Measurements from ENCODE around the gene CLSTN2. TPM values are rescaled to one million over a fixed set of nuclear protein-coding genes. Genes with fewer than 3 reads are reported as not detected.

Gene CLSTN2
- total RNA-seq, 1 donor from 2014 or later, result 11.8 TPM

GRCh38 chr3:140167600-140168281 lies 232.8 kb downstream of the CLSTN2 start:
- no peak for DNase-seq (ENCODE audit: low spot score in 2 of 2)

DNA sequence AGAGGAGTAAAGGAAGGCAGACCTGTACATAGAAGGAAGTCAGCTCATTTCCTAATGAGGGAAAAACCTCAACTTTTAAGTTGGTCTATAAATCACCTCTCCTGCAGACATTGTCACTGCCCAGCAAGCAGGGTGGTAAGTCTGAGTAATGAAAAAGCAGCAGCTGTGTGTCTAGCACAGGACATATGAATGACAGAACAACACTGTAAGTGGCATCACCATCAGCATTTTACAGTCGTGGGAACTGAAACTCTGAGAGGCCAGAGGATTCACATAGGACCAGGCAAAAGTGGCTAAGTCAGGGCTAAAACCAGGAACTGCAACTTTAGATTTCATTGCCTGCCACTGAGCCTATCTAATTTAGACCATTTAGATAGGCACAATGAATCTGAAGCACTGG lies 235.6 kb downstream of the CLSTN2 start:
- FAIRE-seq, result no peak
- no peak for DNase-seq (ENCODE audit: low spot score in 2 of 2)

More at GRCh38 chr3:140167600-140168281, 232.8 kb downstream of the CLSTN2 start:
- no peak for FAIRE-seq

- FAIRE-seq (no peak), DNase-seq (ENCODE audit: low spot score in 2 of 2) (no peak)
Measured at GRCh38 chr3:140176526-140176925, 241.5 kb downstream of the CLSTN2 start.

DNA sequence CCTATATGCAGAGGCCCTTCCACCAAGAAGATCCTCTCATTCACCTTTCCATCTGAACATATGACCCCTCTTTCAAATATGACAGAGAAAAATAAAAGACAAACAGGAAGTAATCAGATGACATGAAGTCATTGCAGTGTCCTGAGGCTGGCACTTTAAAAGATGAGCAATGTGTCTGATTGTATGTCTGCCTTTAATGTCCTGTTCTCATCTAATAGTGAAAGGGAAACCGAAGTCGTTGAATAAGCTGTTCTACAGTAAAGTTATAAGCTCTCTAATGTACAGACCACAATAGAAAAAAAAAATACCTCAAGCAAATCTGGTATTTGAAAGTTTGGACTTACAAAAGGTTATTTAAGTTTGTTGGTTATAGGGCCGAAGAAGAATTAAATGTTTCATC lies 243.0 kb downstream of the CLSTN2 start:
- DNase-seq (ENCODE audit: low spot score in 2 of 2), result no peak
- FAIRE-seq, result no peak

DNA sequence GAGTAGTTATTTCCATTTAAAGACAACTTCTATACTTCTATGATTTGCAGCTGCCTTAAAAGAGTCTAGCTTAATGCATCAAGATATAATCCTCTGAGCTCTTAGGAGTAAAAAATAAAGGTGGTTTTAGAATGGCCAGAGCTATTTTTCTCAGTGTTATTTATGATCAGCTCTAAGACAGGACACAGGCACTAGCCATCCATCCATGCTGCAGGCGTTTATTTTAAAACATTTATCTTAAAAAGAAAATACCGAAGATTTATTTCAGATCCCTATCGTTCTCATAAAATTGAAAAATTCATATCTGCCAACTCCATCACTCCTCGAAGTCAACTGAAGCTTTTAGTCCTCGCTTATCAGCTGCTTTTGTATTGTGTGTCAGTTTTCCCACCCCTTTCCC lies 243.5 kb downstream of the CLSTN2 start:
- DNase-seq (ENCODE audit: low spot score in 2 of 2) (no peak), FAIRE-seq (no peak)

DNA sequence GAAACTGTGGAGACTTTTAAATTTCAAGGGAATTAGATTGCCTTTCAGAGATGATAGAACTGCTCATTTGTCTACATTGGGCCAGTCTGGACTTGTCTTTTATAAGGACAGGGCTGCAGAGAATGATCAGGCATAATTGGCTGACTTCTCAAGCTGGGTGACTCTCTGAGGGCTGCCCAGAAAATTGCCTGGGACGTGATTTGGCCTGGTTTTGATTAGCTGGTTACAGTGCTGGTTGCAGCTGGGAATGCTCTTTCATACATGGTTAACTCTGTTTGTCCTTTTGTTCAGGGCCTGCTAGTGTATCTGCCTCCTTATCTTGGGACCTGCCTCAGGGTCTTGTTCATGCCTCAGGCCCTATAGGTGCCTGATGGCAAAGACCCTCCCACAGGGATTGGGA lies 245.6 kb downstream of the CLSTN2 start:
- DNase-seq (ENCODE audit: low spot score in 2 of 2), result no peak
- FAIRE-seq, result no peak

DNA sequence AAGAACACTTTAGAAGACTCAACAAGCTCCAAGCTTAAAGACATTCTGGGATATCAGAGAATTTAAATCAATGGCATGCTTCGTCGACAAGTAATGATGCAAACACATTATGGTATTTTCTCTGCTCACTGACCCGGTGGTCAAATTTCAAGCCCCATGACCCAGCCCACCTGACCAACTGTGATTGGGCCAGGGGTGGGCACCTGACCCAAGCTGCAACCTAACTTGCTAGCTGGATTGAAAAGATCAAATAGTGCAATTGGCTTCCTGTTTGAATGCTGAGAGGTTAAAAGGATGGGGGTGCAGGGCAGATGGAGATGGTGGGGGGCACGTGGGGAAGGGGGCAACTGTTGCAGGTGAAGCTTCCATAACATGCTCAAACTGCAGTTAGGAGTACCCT lies 250.4 kb downstream of the CLSTN2 start:
- no peak for FAIRE-seq

GRCh38 chr3:140186421-140186920 lies 251.5 kb downstream of the CLSTN2 start:
- FAIRE-seq (no peak), DNase-seq (ENCODE audit: low spot score in 2 of 2) (no peak)

More for the DNA sequence above, 250.4 kb downstream of the CLSTN2 start:
- DNase-seq (ENCODE audit: low spot score in 2 of 2), result no peak

- FAIRE-seq, result no peak
Measured at GRCh38 chr3:140187028-140187427, 252.0 kb downstream of the CLSTN2 start.

GRCh38 chr3:140187656-140188221 lies 252.8 kb downstream of the CLSTN2 start:
- DNase-seq (ENCODE audit: low spot score in 2 of 2) (no peak), FAIRE-seq (no peak)

More at GRCh38 chr3:140187028-140187427, 252.0 kb downstream of the CLSTN2 start:
- DNase-seq (ENCODE audit: low spot score in 2 of 2), result no peak

DNA sequence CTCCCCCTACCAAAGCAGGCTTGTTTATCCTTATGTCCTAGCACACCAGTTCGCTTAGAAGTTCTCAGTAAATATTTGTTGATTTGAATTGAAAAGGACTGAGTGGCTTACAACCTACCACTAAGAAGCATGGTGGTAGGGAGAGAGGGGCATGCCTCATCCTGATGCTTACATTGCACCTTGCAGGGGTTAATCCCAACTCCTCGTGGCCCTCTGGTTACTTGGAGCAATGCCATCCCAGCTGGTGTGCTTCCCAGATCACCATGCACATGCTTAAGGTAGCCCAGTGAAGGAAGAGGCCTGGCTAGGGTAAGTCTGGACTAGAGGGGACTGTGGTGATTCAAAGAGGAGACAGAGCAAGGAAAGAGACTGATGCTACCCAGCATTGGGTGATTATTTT lies 253.3 kb downstream of the CLSTN2 start:
- no peak for FAIRE-seq
- no peak for DNase-seq (ENCODE audit: low spot score in 2 of 2)

- no peak for FAIRE-seq
- no peak for DNase-seq (ENCODE audit: low spot score in 2 of 2)
Measured at GRCh38 chr3:140189267-140189666, 254.3 kb downstream of the CLSTN2 start.

DNA sequence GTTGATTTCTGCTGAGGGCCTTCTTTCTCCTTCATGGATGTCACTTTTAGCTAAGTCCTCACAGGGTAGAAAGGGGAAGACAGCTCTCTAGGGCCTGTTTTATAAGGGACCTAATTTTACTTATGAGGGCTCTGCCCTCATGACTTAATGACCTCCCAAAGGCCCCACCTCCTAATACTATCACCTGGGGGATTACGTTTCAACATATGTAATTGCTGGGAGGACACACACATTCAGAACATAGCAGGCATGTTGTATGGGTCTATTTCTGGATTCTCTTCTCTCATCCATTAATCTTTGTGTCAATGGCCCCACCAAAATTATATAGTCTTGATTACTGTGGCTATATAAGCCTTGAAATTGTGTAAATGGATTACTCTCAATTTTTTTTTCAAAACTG lies 255.0 kb downstream of the CLSTN2 start:
- no peak for DNase-seq (ENCODE audit: low spot score in 2 of 2)
- no peak for FAIRE-seq

- no peak for FAIRE-seq
Measured at GRCh38 chr3:140196970-140197369, 262.0 kb downstream of the CLSTN2 start.

DNA sequence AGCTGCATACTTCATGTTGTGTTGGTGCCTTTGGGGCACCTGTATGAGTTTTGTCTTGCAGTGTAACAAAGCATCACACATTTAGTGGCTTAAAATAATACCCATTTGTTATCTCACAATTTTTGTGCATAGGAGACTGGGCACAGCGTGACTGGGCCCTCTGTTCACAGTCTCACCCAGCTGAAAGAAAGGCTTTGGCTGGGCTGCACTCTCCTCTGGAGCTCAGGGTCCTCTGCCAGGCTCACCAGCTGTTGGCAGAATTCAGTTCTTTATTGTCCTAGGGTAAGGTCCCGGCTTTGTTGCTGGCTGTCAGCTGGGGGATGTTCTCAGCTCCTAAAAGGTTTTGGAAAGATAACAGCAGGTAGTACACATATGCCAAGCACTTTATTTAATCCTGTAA lies 263.3 kb downstream of the CLSTN2 start:
- DNase-seq (ENCODE audit: low spot score in 2 of 2) (peak in 1 of 2 donors; percentile 4), FAIRE-seq (peak; percentile 49)

More at GRCh38 chr3:140196970-140197369, 262.0 kb downstream of the CLSTN2 start:
- no peak for DNase-seq (ENCODE audit: low spot score in 2 of 2)

GRCh38 chr3:140199008-140199407 lies 264.0 kb downstream of the CLSTN2 start:
- FAIRE-seq (no peak), DNase-seq (ENCODE audit: low spot score in 2 of 2) (no peak)

DNA sequence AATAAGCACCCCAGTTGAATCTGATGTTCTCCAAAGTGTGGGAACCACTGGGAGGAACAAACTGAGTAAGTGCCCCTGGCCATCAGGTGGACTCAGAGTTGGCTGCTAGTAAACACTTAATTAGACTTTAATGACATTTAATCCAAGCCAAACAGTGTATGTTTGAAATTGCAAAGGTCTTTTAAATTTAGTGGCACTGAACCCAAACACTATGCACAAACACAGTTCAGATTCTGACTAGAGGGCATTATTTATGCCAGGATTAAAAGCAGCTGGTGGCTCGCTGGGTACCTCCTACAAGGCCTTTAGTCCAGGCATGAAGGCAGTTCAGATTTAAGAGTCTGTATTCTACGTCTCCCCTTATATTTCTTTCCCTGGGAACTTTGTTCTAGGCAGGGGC lies 264.8 kb downstream of the CLSTN2 start:
- DNase-seq (ENCODE audit: low spot score in 2 of 2), result no peak

GRCh38 chr3:140203510-140203909 lies 268.5 kb downstream of the CLSTN2 start:
- FAIRE-seq, result no peak
- no peak for DNase-seq (ENCODE audit: low spot score in 2 of 2)

More for the DNA sequence above, 264.8 kb downstream of the CLSTN2 start:
- FAIRE-seq, result no peak

DNA sequence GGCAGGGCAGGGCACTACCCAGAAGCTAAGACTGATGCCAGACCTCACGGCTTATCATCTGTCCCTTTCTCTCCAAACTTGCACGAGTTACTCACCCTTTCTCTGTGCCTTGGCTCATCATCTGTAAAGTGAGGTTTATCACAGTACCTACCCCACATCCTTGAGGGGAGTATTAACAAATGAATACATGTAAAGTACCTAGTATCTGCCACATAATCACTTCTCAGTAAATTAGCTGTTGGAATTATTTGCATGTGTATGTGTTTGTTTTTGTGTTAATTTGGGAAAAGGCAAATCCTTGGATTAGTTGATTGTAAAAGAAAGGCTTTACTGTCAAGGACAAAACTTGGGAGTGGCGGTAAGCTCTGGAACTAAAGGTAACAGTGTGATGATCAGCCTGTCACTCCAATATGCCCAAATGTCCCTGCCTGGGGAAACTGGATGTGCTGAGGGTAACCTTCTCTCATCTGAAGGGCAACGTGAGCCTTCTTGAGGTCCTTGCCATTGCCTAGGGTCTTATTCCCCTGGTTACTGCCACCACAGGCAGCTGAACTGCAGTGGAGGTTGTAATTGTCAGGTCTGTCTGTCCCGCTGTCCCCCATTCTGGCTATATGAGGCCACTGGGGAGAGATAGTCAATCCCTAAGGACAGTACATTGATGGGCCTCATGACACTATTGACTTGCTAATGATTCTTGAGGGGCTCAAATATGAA lies 269.4 kb downstream of the CLSTN2 start:
- no peak for DNase-seq (ENCODE audit: low spot score in 2 of 2)
- no peak for FAIRE-seq

DNA sequence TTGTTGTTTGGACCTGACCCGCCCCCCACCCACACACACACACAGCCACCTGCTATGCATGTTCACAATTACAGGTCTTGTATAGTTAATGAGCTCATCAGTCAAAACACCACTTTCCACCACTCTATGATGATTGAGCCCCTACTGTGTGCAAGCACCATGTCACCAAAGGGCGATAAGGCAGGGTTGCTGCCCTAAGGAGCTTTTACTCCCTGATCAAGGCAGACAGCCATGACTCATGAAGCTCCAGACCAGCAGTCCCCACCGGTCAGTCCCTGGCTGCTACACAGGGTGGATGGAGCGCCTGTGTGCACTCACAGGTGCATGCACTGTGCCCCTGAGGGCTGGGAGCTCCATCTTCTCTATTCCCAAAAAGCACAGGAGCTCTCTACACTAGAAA lies 270.6 kb downstream of the CLSTN2 start:
- no peak for FAIRE-seq
- DNase-seq (ENCODE audit: low spot score in 2 of 2), result no peak
